K562 (cell line): ENCODE data around the gene LRP1-AS. TPM values are rescaled to one million over a fixed set of nuclear protein-coding genes. Genes with fewer than 3 reads are reported as not detected.

Experiments used
- ATAC-seq: fragments of 200-7000 bp; cut with Tn5 transposase; 3 replicates; pipeline ENCODE4 v1.9.1; 2020; ENCODE audit warnings: moderate library complexity
- BruUV-seq: library from RNA; stranded (reverse); fragments of 400-500 nt; replicated peaks from 2 replicates; lab custom pipeline; 2021; lab: Mats Ljungman, UMichigan
- CTCF ChIA-PET: fragments of 300-600 bp; formaldehyde crosslinking; extraction: SDS; loops from one replicate; lab custom pipeline; 2021; ENCODE audit warnings: low intra/inter-chr PET ratio; lab: Yijun Ruan, JAX
- POLR2A ChIA-PET: fragments of 300-600, 350-650 bp; sonication (Branson Sonifier 250); formaldehyde crosslinking; extraction: SDS; loops from one replicate; lab custom pipeline; 2021; ENCODE audit warnings: antibody characterized with exemption, inconsistent platforms; lab: Yijun Ruan, JAX
- DNase-seq, 4 experiments: peaks; one replicate each; pipeline versions ENCODE4 v3.0.0 to v3.0.0-alpha.2; 2011 to 2018; ENCODE audit warnings: low spot score in 3 of 4, mixed read lengths in 3 of 4; ENCODE audit errors: extremely low read depth in 1 of 4
- FAIRE-seq: peaks from 2 replicates; lab custom pipeline; 2011; peaks lifted over from hg19 to GRCh38; lab: Jason Lieb, UNC
- H2AFZ ChIP-seq: 2 replicates; pipeline ENCODE4 v1.6.0; 2011; ENCODE audit warnings: low read depth, low read length, control low read depth, inconsistent platforms
- H3K27ac ChIP-seq: fragments of 200-600 bp; 3 replicates; pipeline ENCODE4 v1.8.0; 2011; ENCODE audit warnings: low read depth, mild to moderate bottlenecking, control low read depth, inconsistent platforms, low read length, moderate library complexity, mixed read lengths; ENCODE audit errors: extremely low read depth
- H3K27me3 ChIP-seq, 2 experiments: fragments of 300-600 bp in 1 of 2; 2 replicates in 1 of 2; 3 replicates in 1 of 2; pipeline versions ENCODE4 v1.6.0 to v1.8.0; 2011; ENCODE audit warnings: inconsistent platforms in 2 of 2, low read length in 2 of 2, mild to moderate bottlenecking in 1 of 2, mixed read lengths in 1 of 2, moderate library complexity in 1 of 2; ENCODE audit not compliant: control insufficient read depth in 2 of 2, insufficient read depth in 2 of 2
- H3K36me3 ChIP-seq: fragments of 300-600 bp; 3 replicates; pipeline ENCODE4 v1.8.0; 2011; ENCODE audit warnings: mild to moderate bottlenecking, low read length, inconsistent platforms; ENCODE audit not compliant: control insufficient read depth, insufficient read depth
- H3K4me1 ChIP-seq, 2 experiments: fragments of 200-600 bp in 1 of 2; replicated peaks in 1 of 2; 2 replicates in 1 of 2; 3 replicates in 1 of 2; pipeline versions ENCODE4 v1.5.1 to v1.8.0; 2011; ENCODE audit warnings: inconsistent platforms in 2 of 2, low read length in 2 of 2, mild to moderate bottlenecking in 1 of 2, mixed read lengths in 1 of 2, moderate library complexity in 1 of 2; ENCODE audit not compliant: control insufficient read depth in 2 of 2, insufficient read depth in 2 of 2
- H3K4me2 ChIP-seq: 2 replicates; pipeline ENCODE4 v1.6.1; 2011; ENCODE audit warnings: low read length, control low read depth, inconsistent platforms, mixed read lengths; ENCODE audit not compliant: insufficient read depth
- H3K4me3 ChIP-seq: fragments of 200-600 bp; sonication (generic), shearing (Covaris generic); 2 replicates; pipeline ENCODE4 v1.5.1; 2016; ENCODE audit warnings: control low read depth, inconsistent platforms
- H3K79me2 ChIP-seq: fragments of 200-600 bp; 3 replicates; pipeline ENCODE4 v1.8.0; 2011; ENCODE audit warnings: low read length, inconsistent platforms; ENCODE audit not compliant: control insufficient read depth, insufficient read depth
- H3K9ac ChIP-seq, 2 experiments: 2 replicates each; pipeline versions ENCODE4 v1.6.0 to v1.6.1; 2011; ENCODE audit warnings: low read depth in 2 of 2, low read length in 2 of 2, control low read depth in 1 of 2, inconsistent platforms in 1 of 2, mild to moderate bottlenecking in 1 of 2, mixed read lengths in 1 of 2; ENCODE audit not compliant: insufficient read depth in 1 of 2
- H3K9me1 ChIP-seq: one replicate; pipeline ENCODE4 v1.6.0; 2011; ENCODE audit warnings: inconsistent platforms, mild to moderate bottlenecking, low read length, moderate library complexity; ENCODE audit not compliant: control insufficient read depth, insufficient read depth
- H3K9me3 ChIP-seq: replicated peaks from 2 replicates; pipeline ENCODE4 v1.5.1; 2011; ENCODE audit warnings: low read depth, low read length, inconsistent platforms; ENCODE audit not compliant: control insufficient read depth, insufficient read depth
- H4K20me1 ChIP-seq: replicated peaks from 2 replicates; pipeline ENCODE4 v1.6.1; 2011; ENCODE audit warnings: low read length, inconsistent platforms, mixed read lengths; ENCODE audit not compliant: control insufficient read depth, insufficient read depth
- CEBPZ ChIP-seq: fragments of 150-350 bp; IDR thresholded peaks from 2 replicates; pipeline ENCODE4 v1.6.1; 2014; ENCODE audit warnings: low read depth, mild to moderate bottlenecking, low read length, borderline replicate concordance
- HES1 ChIP-seq: fragments of 450-650 bp; IDR thresholded peaks from 2 replicates; pipeline ENCODE4 v1.6.1; 2016; ENCODE audit warnings: low read depth, mild to moderate bottlenecking, moderate library complexity
- HIVEP1 ChIP-seq: fragments of 250-450 bp; sonication (Bioruptor Pico); IDR thresholded peaks from 2 replicates; pipeline ENCODE4 v1.4.0; 2020; ENCODE audit warnings: mild to moderate bottlenecking
- MTA3 ChIP-seq: fragments of 450-650 bp; formaldehyde crosslinking; IDR thresholded peaks from 2 replicates; pipeline ENCODE4 v1.6.1; 2017; ENCODE audit warnings: mild to moderate bottlenecking, borderline replicate concordance
- TCF7L2 ChIP-seq: fragments of 150-350 bp; IDR thresholded peaks from 2 replicates; pipeline ENCODE4 v1.6.1; 2016; ENCODE audit warnings: low read depth, mild to moderate bottlenecking, low read length, moderate library complexity
- ZNF212 ChIP-seq: fragments of 450-650 bp; formaldehyde crosslinking; IDR thresholded peaks from 2 replicates; pipeline ENCODE4 v1.4.0; 2020; ENCODE audit warnings: mild to moderate bottlenecking
- ZNF551 ChIP-seq: fragments of 250-450 bp; sonication (Bioruptor Pico); IDR thresholded peaks from 2 replicates; pipeline ENCODE4 v1.5.0; 2021; ENCODE audit warnings: mild to moderate bottlenecking, moderate library complexity
- ZNF830 ChIP-seq: fragments of 250-450 bp; sonication (Bioruptor Pico); IDR thresholded peaks from 2 replicates; pipeline ENCODE4 v1.5.0; 2021; ENCODE audit warnings: mild to moderate bottlenecking
- WGBS: fragments of 100-300 bp; shearing (Covaris generic); methylation state at CpG from one replicate; pipeline ENCODE4 v1.1.6; 2016; ENCODE audit warnings: low coverage, mixed read lengths; ENCODE audit not compliant: insufficient coverage; ENCODE audit errors: missing lambda C conversion rate; 5-methylcytosine and 5-hydroxymethylcytosine counted together
- in situ Hi-C: fragments of 300-500 bp; cut with MboI; formaldehyde crosslinking; loops from 4 replicates; pipeline ENCODE4 v1.15.0; 2018; ENCODE audit warnings: inconsistent platforms, mixed read lengths
- intact Hi-C: fragments of 100-400 bp; cut with micrococcal nuclease; formaldehyde crosslinking; loops from 2 replicates; pipeline ENCODE4 v1.14.2; 2022
- polyA plus RNA-seq, 8 experiments: library from polyadenylated mRNA; depleted of rRNA in 4 of 8; stranded (reverse) in 5 of 8; unstranded in 3 of 8; fragments of >200 nt; fragmentation: Nextera tagmentation in 2 of 8; fragmentation: Illumina TruSeq in 1 of 8; extraction: Ambion mirVana in 2 of 8; extraction: Trizol in 1 of 8; gene quantifications; 2 replicates each; pipeline versions ENCODE4 v1.2.1 to v1.2.3, GENCODE V29; 2011 to 2014; ENCODE audit warnings: inconsistent platforms in 1 of 8, missing spikeins in 1 of 8
- total RNA-seq, 7 experiments: library from RNA; depleted of rRNA in 6 of 7; stranded (reverse); fragments of >200 nt in 6 of 7; fragmentation: Illumina TruSeq in 2 of 7; extraction: Trizol in 2 of 7; gene quantifications; 2 replicates each; pipeline versions ENCODE4 v1.2.1 to v1.2.3, GENCODE V29; 2011 to 2021; ENCODE audit warnings: low replicate concordance in 1 of 7

Gene LRP1-AS
- total and polyA plus RNA-seq, 9 of the 15 experiments (the other 6 are each of a cell fraction or from before 2014, with no cell fraction given): not detected

- Histone ChIP-seq H2AFZ (no peak overlapping the region), H3K4me2 (no peak overlapping the region), H3K36me3 (no peaks in the 10 kb centered on the region), H3K9ac (no peak overlapping the region), H3K4me1 (peaks cover 11% of the 10 kb centered on the region in 2 experiments; a peak in 4 of 5 replicates), H3K27ac (no peak overlapping the region), H3K27me3 (peaks cover 0 to 3% of the 10 kb centered on the region in 2 experiments; a peak in 2 of 5 replicates), H3K4me3 (no peak overlapping the region), H3K9me1 (no peaks in the 10 kb centered on the region), H3K9me3 (no peaks in the 10 kb centered on the region)
- no TSS peak for BruUV-seq
- intact Hi-C loops (no loop called here), in situ Hi-C loops (no loop called here)
- ChIA-PET POLR2A (no interaction called here), CTCF (no interaction called here)
- DNase-seq: no peak
- FAIRE-seq: no peak
- no peak for ATAC-seq
- 55% methylated on average over 6 of the region's 6 CpGs for WGBS
- TF ChIP-seq ZNF551 (CRISPR knock-in tag): no peak
- no peak for TF ChIP-seq HIVEP1 (CRISPR knock-in tag)
- TF ChIP-seq ZNF212 (CRISPR knock-in tag): no peak
- no peak for TF ChIP-seq HES1
- TF ChIP-seq TCF7L2: no peak
- TF ChIP-seq CEBPZ: no peak
- no peak for TF ChIP-seq ZNF830 (CRISPR knock-in tag)
- TF ChIP-seq MTA3: no peak
- TF ChIP-seq, all 486 proteins: peak for 0
- no peaks in the 10 kb centered on the region for H3K79me2 ChIP-seq
- H4K20me1 ChIP-seq: 0 out of 2 replicates have a peak, but pooled peaks cover 3% of the 10 kb centered on the region
These were observed 3.1 kb upstream of the LRP1-AS start for GRCh38 chr12:57150400-57151000.
